Ectodermal cell (in vitro differentiated cells): ENCODE data around the gene SQOR.

Source experiments
- H3K27ac ChIP-seq: 2 replicates; pipeline ENCODE4 v1.7.0; 2013; ENCODE audit warnings: mild to moderate bottlenecking, low read depth, low read length; ENCODE audit not compliant: insufficient read depth, poor library complexity, severe bottlenecking
- H3K27me3 ChIP-seq: 2 replicates; pipeline ENCODE4 v1.7.0; 2013; ENCODE audit warnings: mild to moderate bottlenecking, low read length; ENCODE audit not compliant: insufficient read depth, control insufficient read depth, poor library complexity, severe bottlenecking
- H3K36me3 ChIP-seq: one replicate; pipeline ENCODE4 v1.7.0; 2013; ENCODE audit warnings: low read length; ENCODE audit not compliant: control insufficient read depth, insufficient read depth
- H3K4me1 ChIP-seq: one replicate; pipeline ENCODE4 v1.7.0; 2013; ENCODE audit warnings: low read length; ENCODE audit not compliant: control insufficient read depth, insufficient read depth
- H3K4me3 ChIP-seq: 2 replicates; pipeline ENCODE4 v1.7.0; 2013; ENCODE audit warnings: low read depth, low read length, control low read depth; ENCODE audit not compliant: insufficient read depth
- H3K9me3 ChIP-seq: 2 replicates; pipeline ENCODE4 v1.7.0; 2013; ENCODE audit warnings: mild to moderate bottlenecking, low read length, moderate library complexity; ENCODE audit not compliant: control insufficient read depth
- WGBS, 2 experiments: methylation state at CpG; one replicate each; pipeline ENCODE4 v1.1.7; 2013; ENCODE audit warnings: missing lambda C conversion rate in 2 of 2; 5-methylcytosine and 5-hydroxymethylcytosine counted together

The SQOR gene

DNA sequence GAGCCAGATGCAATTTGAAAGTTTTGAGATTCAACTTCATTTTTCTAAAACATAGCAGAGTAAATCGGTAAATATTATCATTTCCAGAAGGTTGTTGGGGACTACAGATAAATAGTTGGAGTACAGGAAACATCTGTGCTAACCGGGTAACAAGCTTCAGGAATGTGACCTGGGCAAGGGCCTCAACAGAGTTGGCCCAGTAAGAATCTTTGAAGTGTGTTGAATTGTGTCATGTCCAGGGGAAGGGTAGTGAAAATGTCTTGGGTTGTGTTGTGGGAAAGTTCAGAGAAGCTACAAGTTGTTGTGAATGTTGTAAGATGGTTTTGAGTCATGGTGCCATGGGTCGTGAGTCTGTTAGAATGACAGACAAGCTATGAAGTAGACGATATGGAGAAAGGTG is 35.7 kb downstream of the SQOR start:
- no peaks in the 10 kb centered on the region for H3K9me3 ChIP-seq
- H3K36me3 ChIP-seq, result no peaks in the 10 kb centered on the region
- H3K27ac ChIP-seq, result no peak overlapping the region
- H3K4me3 ChIP-seq, result no peak overlapping the region
- no peaks in the 10 kb centered on the region for H3K27me3 ChIP-seq
- 90 to 94% methylated on average over 4 of the region's 4 CpGs for WGBS, 2 experiments
- H3K4me1 ChIP-seq, result no peaks in the 10 kb centered on the region

- Histone ChIP-seq H3K9me3 (no peaks in the 10 kb centered on the region), H3K4me3 (no peak overlapping the region), H3K4me1 (no peaks in the 10 kb centered on the region), H3K27ac (no peak overlapping the region), H3K36me3 (no peaks in the 10 kb centered on the region), H3K27me3 (no peaks in the 10 kb centered on the region)
- 81 to 87% methylated on average over 3 of the region's 3 CpGs for WGBS, 2 experiments
Observed at GRCh38 chr15:45674677-45675076, 39.8 kb downstream of the SQOR start.

- whole genome bisulfite sequencing, 2 experiments, result 93 to 94% methylated on average over 7 of the region's 7 CpGs
- Histone ChIP-seq H3K4me3 (no peak overlapping the region), H3K9me3 (no peaks in the 10 kb centered on the region), H3K27ac (no peak overlapping the region), H3K36me3 (no peaks in the 10 kb centered on the region), H3K4me1 (no peaks in the 10 kb centered on the region), H3K27me3 (no peaks in the 10 kb centered on the region)
Observed at GRCh38 chr15:45677797-45678196, 43.0 kb downstream of the SQOR start.

GRCh38 chr15:45678459-45679178 is 43.8 kb downstream of the SQOR start:
- Histone ChIP-seq H3K4me3 (no peak overlapping the region), H3K27ac (no peak overlapping the region), H3K27me3 (no peaks in the 10 kb centered on the region), H3K4me1 (no peaks in the 10 kb centered on the region), H3K9me3 (no peaks in the 10 kb centered on the region), H3K36me3 (no peaks in the 10 kb centered on the region)
- 90 to 94% methylated on average over 4 of the region's 4 CpGs for WGBS, 2 experiments

DNA sequence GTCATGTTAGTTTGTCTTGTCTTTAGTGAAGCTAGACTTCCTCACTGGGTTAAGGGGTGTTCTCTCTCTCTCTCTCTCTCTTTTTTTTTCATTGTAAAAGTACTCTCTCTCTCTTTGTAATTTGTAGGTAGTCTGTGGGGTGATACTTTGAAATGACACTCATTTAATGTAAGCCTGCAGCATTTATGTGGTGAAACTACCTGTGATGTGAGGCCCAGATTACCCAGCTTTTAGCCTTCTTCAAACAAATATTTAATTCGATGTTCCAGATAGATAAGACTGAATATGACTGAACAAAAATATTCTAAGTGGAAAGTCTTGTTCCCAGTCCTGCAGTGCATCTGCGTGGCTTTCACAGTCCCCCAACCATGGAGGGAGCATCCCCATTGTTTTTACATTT is 49.7 kb downstream of the SQOR start:
- no peak overlapping the region for H3K27ac ChIP-seq
- no peaks in the 10 kb centered on the region for H3K4me1 ChIP-seq
- 81 to 90% methylated on average over 2 of the region's 2 CpGs for WGBS, 2 experiments
- H3K27me3 ChIP-seq, result no peaks in the 10 kb centered on the region
- H3K9me3 ChIP-seq, result no peaks in the 10 kb centered on the region
- no peak overlapping the region for H3K4me3 ChIP-seq
- no peaks in the 10 kb centered on the region for H3K36me3 ChIP-seq

DNA sequence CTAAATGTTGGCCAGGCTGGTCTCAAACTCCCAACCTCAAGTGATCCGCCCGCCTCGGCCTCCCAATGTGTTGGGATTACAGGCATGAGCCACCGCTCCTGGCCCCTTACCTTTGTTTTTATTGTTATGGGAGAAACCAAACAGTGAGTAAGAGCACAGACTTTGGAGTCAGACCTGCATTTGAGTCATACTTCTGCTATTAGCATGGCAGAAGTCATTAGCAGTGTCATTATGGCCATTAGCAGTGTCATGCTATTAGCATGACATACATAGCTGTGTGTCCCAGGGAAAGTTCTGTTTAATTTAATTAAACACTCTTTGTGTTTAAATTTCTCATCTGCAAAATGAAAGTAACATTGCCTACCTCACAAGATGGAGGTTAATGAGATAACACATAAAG is 54.8 kb downstream of the SQOR start:
- WGBS, 2 experiments, result 86 to 95% methylated on average over 4 of the region's 4 CpGs
- Histone ChIP-seq H3K36me3 (no peaks in the 10 kb centered on the region), H3K4me1 (no peaks in the 10 kb centered on the region)

DNA sequence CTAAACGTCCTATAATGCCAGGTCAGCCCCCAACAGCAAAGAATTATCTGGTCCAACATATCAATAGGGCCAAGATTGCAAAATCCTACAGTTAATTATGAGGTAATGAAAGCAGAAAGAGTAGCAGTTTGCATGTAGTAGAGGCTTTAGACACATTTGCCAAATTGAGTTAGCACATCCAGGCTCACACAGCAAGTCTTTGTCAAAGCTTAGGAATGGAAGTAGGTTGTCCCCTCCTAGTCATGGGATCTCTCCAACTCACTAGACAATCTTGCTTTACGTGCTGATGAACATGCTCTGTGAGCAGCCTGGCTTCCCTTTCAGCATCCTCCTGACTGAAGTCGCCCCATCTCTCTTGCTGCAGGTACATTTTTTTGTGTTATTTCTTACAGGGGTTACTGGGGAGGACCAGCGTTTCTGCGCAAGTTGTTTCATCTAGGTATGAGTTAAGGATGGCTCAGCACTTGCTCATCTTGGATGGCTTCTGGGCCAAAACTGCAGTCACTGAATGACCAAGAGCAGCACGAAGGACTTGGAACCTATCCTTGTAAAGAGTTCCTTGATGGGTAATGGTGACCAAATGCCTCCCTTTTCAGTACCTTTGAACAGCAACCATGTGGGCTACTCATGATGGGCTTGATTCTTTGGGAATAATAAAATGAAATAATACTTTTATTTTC is 55.9 kb downstream of the SQOR start:
- Histone ChIP-seq H3K4me1 (no peaks in the 10 kb centered on the region), H3K9me3 (no peaks in the 10 kb centered on the region), H3K36me3 (no peaks in the 10 kb centered on the region), H3K27me3 (no peaks in the 10 kb centered on the region), H3K27ac (no peak overlapping the region), H3K4me3 (no peak overlapping the region)
- 88 to 95% methylated on average over 6 of the region's 6 CpGs for WGBS, 2 experiments

More for the DNA sequence above, 54.8 kb downstream of the SQOR start:
- Histone ChIP-seq H3K9me3 (no peaks in the 10 kb centered on the region), H3K27ac (no peak overlapping the region), H3K4me3 (no peak overlapping the region), H3K27me3 (no peaks in the 10 kb centered on the region)

- peaks cover 7% of the 10 kb centered on the region for H3K27me3 ChIP-seq
- no peaks in the 10 kb centered on the region for H3K36me3 ChIP-seq
- H3K4me3 ChIP-seq, result no peak overlapping the region
- H3K4me1 ChIP-seq, result peaks cover 4% of the 10 kb centered on the region
- no peaks in the 10 kb centered on the region for H3K9me3 ChIP-seq
- no peak overlapping the region for H3K27ac ChIP-seq
- WGBS, 2 experiments, result 87 to 94% methylated on average over 3 of the region's 3 CpGs
Observed at GRCh38 chr15:45701108-45701507, 66.3 kb downstream of the SQOR start.

DNA sequence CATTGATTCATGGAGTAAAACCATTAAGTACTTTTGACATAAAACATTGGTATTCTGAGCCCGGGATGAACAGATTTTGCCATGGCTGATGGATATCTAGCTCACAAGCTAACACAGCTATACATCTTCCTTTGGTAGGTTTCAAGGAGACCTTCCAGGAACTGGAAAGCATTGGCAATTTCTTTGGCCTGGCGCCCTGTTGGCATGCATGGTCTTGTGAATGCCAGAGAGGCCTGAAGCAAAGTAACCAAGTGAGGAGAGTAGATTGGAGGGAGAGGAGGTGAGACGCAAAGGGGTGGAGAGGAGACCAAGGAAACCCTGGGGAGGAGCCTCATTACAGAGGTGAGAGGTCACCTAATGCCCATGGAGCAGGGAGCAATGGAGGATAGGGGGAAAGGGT is 67.2 kb downstream of the SQOR start:
- H3K36me3 ChIP-seq, result no peaks in the 10 kb centered on the region
- no peak overlapping the region for H3K4me3 ChIP-seq
- H3K9me3 ChIP-seq, result no peaks in the 10 kb centered on the region
- 92 to 94% methylated on average over 3 of the region's 3 CpGs for WGBS, 2 experiments
- peaks cover 7% of the 10 kb centered on the region for H3K27me3 ChIP-seq
- peaks cover 7% of the 10 kb centered on the region for H3K4me1 ChIP-seq
- H3K27ac ChIP-seq, result no peak overlapping the region

GRCh38 chr15:45703670-45704328 is 69.0 kb downstream of the SQOR start:
- H3K36me3 ChIP-seq, result no peaks in the 10 kb centered on the region
- WGBS, 2 experiments, result 45 to 46% methylated on average over 12 to 13 of the region's 13 CpGs
- H3K9me3 ChIP-seq, result no peaks in the 10 kb centered on the region
- H3K27ac ChIP-seq, result no peak overlapping the region
- H3K4me3 ChIP-seq, result peak overlapping the region; percentile 61
- peaks cover 7% of the 10 kb centered on the region for H3K27me3 ChIP-seq
- H3K4me1 ChIP-seq, result peaks cover 7% of the 10 kb centered on the region
